ENCODE data around the gene ASXL1. TPM values are rescaled to one million over a fixed set of nuclear protein-coding genes. Genes with fewer than 3 reads are reported as not detected.
A peak's percentile ranks its signal among the peaks of the same experiment; 100 is the strongest.
"Not testable (repeated sequence)": the region's sequence is repeated elsewhere in the genome, so short reads cannot be mapped to it uniquely, and the experiment has no call there.

ASXL1 gene
- total RNA-seq, 1 experiment from 2014 or later: 43.5 TPM

- DNase-seq (ENCODE audit: low read depth): not testable (repeated sequence)
These were observed 49.1 kb downstream of the ASXL1 start for GRCh38 chr20:32407131-32407750.

GRCh38 chr20:32411955-32412706 is 54.0 kb downstream of the ASXL1 start:
- peak; percentile 27 for DNase-seq (ENCODE audit: low read depth)

GRCh38 chr20:32415494-32415893 is 57.4 kb downstream of the ASXL1 start:
- no peak for DNase-seq (ENCODE audit: low read depth)

- DNase-seq (ENCODE audit: low read depth): no peak
These were observed 58.1 kb downstream of the ASXL1 start for GRCh38 chr20:32416206-32416605.

GRCh38 chr20:32418376-32418775 is 60.2 kb downstream of the ASXL1 start:
- no peak for DNase-seq (ENCODE audit: low read depth)

GRCh38 chr20:32421290-32421689 is 63.2 kb downstream of the ASXL1 start:
- no peak for DNase-seq (ENCODE audit: low read depth)

- DNase-seq (ENCODE audit: low read depth): no peak
These were observed 69.9 kb downstream of the ASXL1 start for GRCh38 chr20:32427996-32428395.

- no peak for DNase-seq (ENCODE audit: low read depth)
These were observed 71.2 kb downstream of the ASXL1 start for GRCh38 chr20:32429343-32429742.

- no peak for DNase-seq (ENCODE audit: low read depth)
These were observed 71.7 kb downstream of the ASXL1 start for GRCh38 chr20:32429745-32430360.

- no peak for DNase-seq (ENCODE audit: low read depth)
These were observed 73.3 kb downstream of the ASXL1 start for GRCh38 chr20:32431457-32431856.

- no peak for DNase-seq (ENCODE audit: low read depth)
These were observed 74.1 kb downstream of the ASXL1 start for GRCh38 chr20:32432277-32432676.

GRCh38 chr20:32433311-32434021 is 75.3 kb downstream of the ASXL1 start:
- no peak for DNase-seq (ENCODE audit: low read depth)

GRCh38 chr20:32434434-32434833 is 76.3 kb downstream of the ASXL1 start:
- no peak for DNase-seq (ENCODE audit: low read depth)

- no peak for DNase-seq (ENCODE audit: low read depth)
These were observed 77.4 kb downstream of the ASXL1 start for GRCh38 chr20:32435449-32436107.

- DNase-seq (ENCODE audit: low read depth): no peak
These were observed 78.2 kb downstream of the ASXL1 start for GRCh38 chr20:32436142-32436861.

- no peak for DNase-seq (ENCODE audit: low read depth)
These were observed 78.8 kb downstream of the ASXL1 start for GRCh38 chr20:32436968-32437367.

GRCh38 chr20:32437391-32438074 is 79.4 kb downstream of the ASXL1 start:
- no peak for DNase-seq (ENCODE audit: low read depth)

- DNase-seq (ENCODE audit: low read depth): no peak
These were observed 80.3 kb downstream of the ASXL1 start for GRCh38 chr20:32438331-32438858.

GRCh38 chr20:32439132-32439829 is 81.2 kb downstream of the ASXL1 start:
- peak; percentile 84 for DNase-seq (ENCODE audit: low read depth)
